Muscle of leg (tissue), 11 donors: ENCODE results near the gene PRSS56. TPM values are rescaled to one million over a fixed set of nuclear protein-coding genes. Genes with fewer than 3 reads are reported as not detected.

Source experiments
- DNase-seq: peaks from one replicate; pipeline ENCODE4 v3.0.0; 2013
- H3K27ac ChIP-seq: one replicate; pipeline ENCODE4 v1.5.1; 2013; ENCODE audit warnings: mild to moderate bottlenecking, low read length, control low read depth
- H3K27me3 ChIP-seq: one replicate; pipeline ENCODE4 v1.6.1; 2013; ENCODE audit warnings: low read length; ENCODE audit not compliant: control insufficient read depth, insufficient read depth
- H3K36me3 ChIP-seq: one replicate; pipeline ENCODE4 v1.6.1; 2013; ENCODE audit warnings: low read length; ENCODE audit not compliant: control insufficient read depth, insufficient read depth
- H3K4me1 ChIP-seq: one replicate; pipeline ENCODE4 v1.6.1; 2013; ENCODE audit warnings: low read length; ENCODE audit not compliant: control insufficient read depth, insufficient read depth
- H3K4me3 ChIP-seq: one replicate; pipeline ENCODE4 v1.5.1; 2013; ENCODE audit warnings: low read length, control low read depth
- H3K9me3 ChIP-seq: replicated peaks from 2 replicates; pipeline ENCODE4 v1.6.1; 2013; ENCODE audit warnings: low read depth, low read length; ENCODE audit not compliant: control insufficient read depth
- WGBS: methylation state at CpG from one replicate; pipeline ENCODE4 v1.1.5; 2013; ENCODE audit warnings: missing lambda C conversion rate; ENCODE audit not compliant: insufficient coverage; 5-methylcytosine and 5-hydroxymethylcytosine counted together
- polyA plus RNA-seq, 8 donors: library from polyadenylated mRNA; unstranded; fragments of 120-200 nt; gene quantifications; one replicate each; pipeline versions ENCODE4 v1.2.1 to v1.2.3, GENCODE V29; 2013; ENCODE audit warnings: inconsistent platforms in 1 of 8, low replicate concordance in 1 of 8; ENCODE audit not compliant: insufficient read length in 8 of 8, insufficient read depth in 1 of 8
- total RNA-seq: library from RNA; stranded (reverse); fragments of 120-200 nt; gene quantifications from one replicate; pipeline ENCODE4 v1.2.4, GENCODE V29; 2013

Gene PRSS56
- total and polyA plus RNA-seq, 9 donors, result 1.7 to 2.6 (median 2.1) TPM

DNA sequence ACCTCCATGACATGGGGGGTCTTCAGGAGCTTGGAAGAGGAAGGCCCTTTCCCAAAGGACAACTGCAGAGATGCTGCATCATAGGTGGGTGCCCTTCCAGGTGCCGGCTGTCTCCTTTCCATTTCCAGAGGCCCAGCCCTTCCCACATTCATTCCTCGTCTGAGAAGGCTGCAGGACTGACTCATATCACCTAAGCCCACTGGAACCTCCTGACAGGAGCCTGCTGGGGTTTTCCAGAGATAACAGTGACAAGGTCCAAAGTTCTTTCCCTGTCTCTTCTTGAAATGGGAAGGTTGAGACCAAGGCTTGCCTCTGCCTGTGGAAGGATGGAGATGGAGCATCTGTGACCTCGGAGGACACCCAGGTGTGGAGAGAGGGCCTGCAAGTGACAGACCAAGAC, 3.6 kb upstream of the PRSS56 start:
- no peaks in the 10 kb centered on the region for H3K36me3 ChIP-seq
- no peak overlapping the region for H3K4me3 ChIP-seq
- no peaks in the 10 kb centered on the region for H3K9me3 ChIP-seq
- no CpG with 5 or more reads among the region's 3 CpGs for WGBS
- H3K27me3 ChIP-seq, result peaks cover 41% of the 10 kb centered on the region
- no peak overlapping the region for H3K27ac ChIP-seq
- no peak for DNase-seq
- peaks cover 12% of the 10 kb centered on the region for H3K4me1 ChIP-seq

DNA sequence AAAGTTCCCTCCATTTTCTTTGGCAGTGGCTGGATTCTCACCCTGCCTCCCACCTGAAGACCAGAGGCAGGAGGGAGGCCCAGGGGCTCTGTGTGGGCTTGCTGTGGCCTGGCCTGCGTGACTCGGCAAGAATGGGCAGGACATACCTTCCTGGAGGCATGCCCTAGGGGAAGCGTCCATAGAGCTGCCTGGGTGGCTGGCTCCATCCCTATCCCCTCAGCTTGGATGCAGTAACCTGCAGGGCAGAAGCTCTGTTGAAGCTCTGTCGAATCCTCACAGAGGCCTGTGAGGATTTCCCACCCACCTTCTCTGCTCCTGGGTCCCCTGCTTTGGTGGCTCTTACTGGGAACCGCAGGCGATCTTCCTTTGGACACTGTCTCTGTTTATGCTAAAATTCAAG, 1.3 kb upstream of the PRSS56 start:
- Histone ChIP-seq H3K4me3 (no peak overlapping the region), H3K9me3 (no peaks in the 10 kb centered on the region), H3K4me1 (peaks cover 24% of the 10 kb centered on the region), H3K27ac (no peak overlapping the region), H3K36me3 (no peaks in the 10 kb centered on the region), H3K27me3 (peaks cover 58% of the 10 kb centered on the region)
- 53% methylated on average over 6 of the region's 6 CpGs for WGBS
- no peak for DNase-seq

DNA sequence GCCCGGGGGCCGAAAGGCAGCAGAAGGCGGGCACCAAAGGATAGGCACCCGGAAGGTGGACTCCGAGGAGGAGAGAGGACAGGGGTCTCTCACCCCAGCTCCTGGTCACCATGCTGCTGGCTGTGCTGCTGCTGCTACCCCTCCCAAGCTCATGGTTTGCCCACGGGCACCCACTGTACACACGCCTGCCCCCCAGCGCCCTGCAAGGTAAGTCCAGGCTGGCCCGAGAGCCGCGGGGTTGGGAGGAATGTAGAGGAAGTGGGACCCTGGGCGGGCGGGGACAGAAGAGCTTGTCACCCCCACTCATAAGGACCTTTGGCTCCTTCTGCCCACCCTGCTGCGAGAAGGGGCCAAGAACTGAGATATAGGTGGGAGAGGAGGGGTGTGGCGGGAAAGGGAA, 301 bp downstream of the PRSS56 start:
- no peak for DNase-seq
- no peaks in the 10 kb centered on the region for H3K36me3 ChIP-seq
- no peaks in the 10 kb centered on the region for H3K9me3 ChIP-seq
- H3K4me3 ChIP-seq, result no peak overlapping the region
- H3K4me1 ChIP-seq, result peaks cover 36% of the 10 kb centered on the region
- H3K27ac ChIP-seq, result no peak overlapping the region
- peaks cover 68% of the 10 kb centered on the region for H3K27me3 ChIP-seq
- WGBS, result 67% methylated on average over 5 of the region's 15 CpGs

DNA sequence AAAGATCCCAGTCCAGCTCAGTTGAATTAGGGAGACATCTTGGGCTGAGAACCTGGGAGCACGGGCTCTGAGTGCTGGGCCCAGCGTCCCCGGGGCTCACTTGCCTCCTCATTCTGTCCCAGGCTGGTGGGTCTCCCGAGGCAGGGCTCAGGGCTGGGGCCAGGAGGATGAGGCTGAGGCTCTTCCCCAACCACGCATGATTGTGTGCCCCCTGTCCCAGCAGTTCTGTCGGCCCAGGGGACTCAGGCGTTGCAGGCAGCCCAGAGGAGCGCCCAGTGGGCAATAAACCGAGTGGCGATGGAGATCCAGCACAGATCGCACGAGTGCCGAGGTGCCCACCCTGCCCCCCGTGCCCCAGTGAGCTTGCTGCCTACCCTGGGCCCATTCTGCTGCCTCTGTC, 910 bp downstream of the PRSS56 start:
- no peaks in the 10 kb centered on the region for H3K36me3 ChIP-seq
- 71% methylated on average over 14 of the region's 14 CpGs for WGBS
- no peaks in the 10 kb centered on the region for H3K9me3 ChIP-seq
- peaks cover 34% of the 10 kb centered on the region for H3K4me1 ChIP-seq
- no peak overlapping the region for H3K4me3 ChIP-seq
- H3K27ac ChIP-seq, result no peak overlapping the region
- no peak for DNase-seq
- H3K27me3 ChIP-seq, result peaks cover 70% of the 10 kb centered on the region

DNA sequence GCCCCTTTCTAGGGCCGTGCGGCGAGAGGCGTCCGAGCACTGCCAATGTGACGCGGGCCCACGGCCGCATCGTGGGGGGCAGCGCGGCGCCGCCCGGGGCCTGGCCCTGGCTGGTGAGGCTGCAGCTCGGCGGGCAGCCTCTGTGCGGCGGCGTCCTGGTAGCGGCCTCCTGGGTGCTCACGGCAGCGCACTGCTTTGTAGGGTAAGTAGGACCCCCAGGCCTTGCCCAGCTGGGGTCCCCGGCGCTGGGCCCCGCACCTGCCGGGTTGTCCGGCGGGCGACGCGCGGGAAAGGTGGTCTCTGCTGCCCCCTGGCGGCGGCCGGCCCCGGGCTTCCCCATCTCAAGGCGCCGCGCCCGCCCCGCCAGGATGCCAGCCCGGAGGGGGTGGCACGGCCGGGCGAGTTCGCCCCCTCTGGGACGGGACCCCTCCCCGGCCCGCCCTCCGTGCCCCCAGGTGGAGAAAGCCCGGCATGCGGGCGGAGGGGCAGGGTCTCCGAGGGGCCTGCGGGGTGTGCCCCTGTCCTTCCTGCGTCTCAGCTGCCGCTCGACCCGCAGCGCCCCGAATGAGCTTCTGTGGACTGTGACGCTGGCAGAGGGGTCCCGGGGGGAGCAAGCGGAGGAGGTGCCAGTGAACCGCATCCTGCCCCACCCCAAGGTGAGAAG, 1.9 kb downstream of the PRSS56 start:
- 4% methylated on average over 64 of the region's 66 CpGs for WGBS
- H3K27me3 ChIP-seq, result peaks cover 69% of the 10 kb centered on the region

DNA sequence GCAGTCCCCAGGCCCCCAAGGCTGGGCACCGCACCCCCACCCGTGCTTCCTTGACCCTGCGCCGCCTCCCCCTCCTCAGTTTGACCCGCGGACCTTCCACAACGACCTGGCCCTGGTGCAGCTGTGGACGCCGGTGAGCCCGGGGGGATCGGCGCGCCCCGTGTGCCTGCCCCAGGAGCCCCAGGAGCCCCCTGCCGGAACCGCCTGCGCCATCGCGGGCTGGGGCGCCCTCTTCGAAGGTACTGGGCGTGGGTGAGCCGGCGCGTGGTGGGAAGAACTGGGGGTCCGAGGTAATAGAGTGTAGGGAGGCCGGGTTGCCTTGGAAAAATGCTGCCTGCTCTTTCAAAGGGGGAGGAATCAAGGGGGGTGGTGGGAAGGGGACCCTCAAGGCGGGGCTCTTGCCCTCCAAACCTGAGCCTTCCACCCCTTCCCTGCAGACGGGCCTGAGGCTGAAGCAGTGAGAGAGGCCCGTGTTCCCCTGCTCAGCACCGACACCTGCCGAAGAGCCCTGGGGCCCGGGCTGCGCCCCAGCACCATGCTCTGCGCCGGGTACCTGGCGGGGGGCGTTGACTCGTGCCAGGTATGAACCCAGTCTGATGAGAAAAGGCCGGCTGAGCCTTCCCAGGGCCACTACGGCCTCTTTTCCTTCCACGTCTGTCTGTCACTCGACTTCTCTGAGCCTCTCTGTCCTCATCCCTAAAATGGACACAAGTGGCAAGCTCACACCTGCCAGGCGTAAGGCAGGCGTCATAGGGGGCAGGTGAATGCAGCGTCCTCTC, 2.6 kb downstream of the PRSS56 start:
- Histone ChIP-seq H3K36me3 (no peaks in the 10 kb centered on the region), H3K4me3 (no peak overlapping the region), H3K4me1 (peaks cover 49% of the 10 kb centered on the region), H3K27ac (no peak overlapping the region), H3K27me3 (peaks cover 67% of the 10 kb centered on the region), H3K9me3 (no peaks in the 10 kb centered on the region)
- DNase-seq, result no peak
- WGBS, result 19% methylated on average over 41 of the region's 46 CpGs

More for the DNA sequence above, 1.9 kb downstream of the PRSS56 start:
- H3K4me1 ChIP-seq, result peaks cover 42% of the 10 kb centered on the region
- H3K36me3 ChIP-seq, result no peaks in the 10 kb centered on the region
- peak; percentile 50 for DNase-seq
- no peaks in the 10 kb centered on the region for H3K9me3 ChIP-seq
- peak overlapping the region; percentile 21 for H3K4me3 ChIP-seq
- H3K27ac ChIP-seq, result no peak overlapping the region

DNA sequence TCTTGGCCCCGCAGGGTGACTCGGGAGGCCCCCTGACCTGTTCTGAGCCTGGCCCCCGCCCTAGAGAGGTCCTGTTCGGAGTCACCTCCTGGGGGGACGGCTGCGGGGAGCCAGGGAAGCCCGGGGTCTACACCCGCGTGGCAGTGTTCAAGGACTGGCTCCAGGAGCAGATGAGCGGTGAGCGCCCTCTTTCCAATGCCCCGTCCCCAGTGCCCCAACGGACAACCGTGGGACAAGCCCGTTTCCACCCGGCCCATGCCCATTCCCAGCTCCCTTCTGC, 3.2 kb downstream of the PRSS56 start:
- Histone ChIP-seq H3K27me3 (peaks cover 64% of the 10 kb centered on the region), H3K27ac (peak overlapping the region; percentile 35)

DNA sequence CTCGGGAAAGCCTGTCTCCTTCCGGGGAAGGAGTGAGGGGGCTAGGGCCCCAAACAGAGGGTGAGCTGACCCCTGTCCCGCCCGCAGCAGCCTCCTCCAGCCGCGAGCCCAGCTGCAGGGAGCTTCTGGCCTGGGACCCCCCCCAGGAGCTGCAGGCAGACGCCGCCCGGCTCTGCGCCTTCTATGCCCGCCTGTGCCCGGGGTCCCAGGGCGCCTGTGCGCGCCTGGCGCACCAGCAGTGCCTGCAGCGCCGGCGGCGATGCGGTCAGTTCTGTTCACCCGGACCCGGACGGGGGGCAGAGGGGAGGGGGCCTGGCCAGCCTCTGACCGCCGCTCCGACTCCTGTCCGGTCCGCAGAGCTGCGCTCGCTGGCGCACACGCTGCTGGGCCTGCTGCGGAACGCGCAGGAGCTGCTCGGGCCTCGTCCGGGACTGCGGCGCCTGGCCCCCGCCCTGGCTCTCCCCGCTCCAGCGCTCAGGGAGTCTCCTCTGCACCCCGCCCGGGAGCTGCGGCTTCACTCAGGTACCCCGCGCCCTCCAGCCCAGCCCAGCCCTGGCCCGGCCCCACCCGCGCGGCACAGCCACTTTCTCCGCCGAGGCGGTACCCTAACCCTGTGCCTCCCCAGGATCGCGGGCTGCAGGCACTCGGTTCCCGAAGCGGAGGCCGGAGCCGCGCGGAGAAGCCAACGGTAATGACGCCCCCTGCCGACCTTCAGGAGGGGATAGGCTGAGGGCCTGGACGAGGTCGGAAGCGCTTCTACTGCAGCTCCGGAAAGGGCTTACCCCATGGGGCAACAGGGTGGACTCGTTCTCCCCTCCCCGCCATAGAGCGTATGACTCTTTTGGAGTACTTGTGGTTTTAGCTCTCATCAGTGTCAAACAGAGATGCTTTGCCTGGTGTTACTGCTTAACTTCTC, 3.8 kb downstream of the PRSS56 start:
- H3K27me3 ChIP-seq, result peaks cover 59% of the 10 kb centered on the region
- H3K4me1 ChIP-seq, result peaks cover 60% of the 10 kb centered on the region
- H3K36me3 ChIP-seq, result peaks cover 8% of the 10 kb centered on the region
- no peaks in the 10 kb centered on the region for H3K9me3 ChIP-seq
- WGBS, result under 1% methylated on average over 73 of the region's 75 CpGs
- peak overlapping the region; percentile 92 for H3K27ac ChIP-seq
- peak overlapping the region; percentile 44 for H3K4me3 ChIP-seq
- peak; percentile 63 for DNase-seq

More for the DNA sequence above, 3.2 kb downstream of the PRSS56 start:
- Histone ChIP-seq H3K4me1 (peaks cover 54% of the 10 kb centered on the region), H3K9me3 (no peaks in the 10 kb centered on the region), H3K36me3 (peaks cover 5% of the 10 kb centered on the region), H3K4me3 (peak overlapping the region; percentile 44)
- DNase-seq, result no peak
- 18% methylated on average over 14 of the region's 16 CpGs for WGBS

DNA sequence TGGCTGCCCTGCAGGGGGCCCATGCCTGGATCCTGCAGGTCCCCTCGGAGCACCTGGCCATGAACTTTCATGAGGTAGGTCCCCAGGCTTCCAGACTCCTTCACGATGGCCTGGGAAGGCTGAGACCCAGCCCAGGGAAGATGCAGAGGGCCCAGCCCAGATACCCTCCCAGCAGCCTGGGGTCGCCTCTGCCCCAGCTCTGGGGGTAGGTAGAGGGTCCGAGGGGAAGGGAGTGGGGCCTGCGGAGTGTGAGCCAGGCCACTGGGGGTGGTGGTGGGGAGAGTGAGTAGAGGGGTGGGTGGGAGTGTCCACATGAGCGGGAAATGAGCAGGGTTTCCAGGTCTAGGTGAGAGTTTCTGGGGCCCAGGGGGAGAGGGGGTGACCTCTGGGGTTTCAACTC, 4.6 kb downstream of the PRSS56 start:
- Histone ChIP-seq H3K9me3 (no peaks in the 10 kb centered on the region), H3K4me3 (no peak overlapping the region), H3K27me3 (peaks cover 55% of the 10 kb centered on the region), H3K4me1 (peaks cover 68% of the 10 kb centered on the region), H3K36me3 (peaks cover 8% of the 10 kb centered on the region), H3K27ac (peak overlapping the region; percentile 92)
- 60% methylated on average over 4 of the region's 6 CpGs for WGBS
- no peak for DNase-seq

DNA sequence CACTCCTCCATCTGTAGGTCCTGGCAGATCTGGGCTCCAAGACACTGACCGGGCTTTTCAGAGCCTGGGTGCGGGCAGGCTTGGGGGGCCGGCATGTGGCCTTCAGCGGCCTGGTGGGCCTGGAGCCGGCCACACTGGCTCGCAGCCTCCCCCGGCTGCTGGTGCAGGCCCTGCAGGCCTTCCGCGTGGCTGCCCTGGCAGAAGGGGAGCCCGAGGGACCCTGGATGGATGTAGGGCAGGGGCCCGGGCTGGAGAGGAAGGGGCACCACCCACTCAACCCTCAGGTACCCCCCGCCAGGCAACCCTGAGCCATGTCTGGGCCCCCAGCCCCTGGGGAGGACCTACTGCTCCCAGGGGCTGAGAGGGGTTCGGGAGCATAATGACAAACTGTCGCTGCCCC, 5.0 kb downstream of the PRSS56 start:
- 79% methylated on average over 6 of the region's 14 CpGs for WGBS
- no peak for DNase-seq
- Histone ChIP-seq H3K4me3 (no peak overlapping the region), H3K36me3 (peaks cover 8% of the 10 kb centered on the region), H3K27me3 (peaks cover 53% of the 10 kb centered on the region), H3K4me1 (peaks cover 70% of the 10 kb centered on the region), H3K27ac (peak overlapping the region; percentile 92), H3K9me3 (no peaks in the 10 kb centered on the region)
